Caki2 (cell line): ENCODE results near the gene UPK1B. TPM values are rescaled to one million over a fixed set of nuclear protein-coding genes. Genes with fewer than 3 reads are reported as not detected.

Source experiments
- DNase-seq: peaks from one replicate; pipeline ENCODE4 v3.0.0-alpha.2; 2015; ENCODE audit warnings: low read depth
- in situ Hi-C: cut with HindIII; loops from 2 replicates; pipeline ENCODE4 v1.10.0; 2016; ENCODE audit warnings: low sequenced_read_pairs, low pct_unique_long_range_greater_than_20kb, mixed read lengths
- total RNA-seq: library from RNA; depleted of rRNA; stranded (reverse); fragments of >200 nt; shearing (Covaris generic); gene quantifications from 2 replicates; pipeline ENCODE4 v1.2.3, GENCODE V29; 2014; ENCODE audit warnings: low replicate concordance

Gene UPK1B
- total RNA-seq, 1 experiment from 2014 or later, result 31.7 TPM

DNA sequence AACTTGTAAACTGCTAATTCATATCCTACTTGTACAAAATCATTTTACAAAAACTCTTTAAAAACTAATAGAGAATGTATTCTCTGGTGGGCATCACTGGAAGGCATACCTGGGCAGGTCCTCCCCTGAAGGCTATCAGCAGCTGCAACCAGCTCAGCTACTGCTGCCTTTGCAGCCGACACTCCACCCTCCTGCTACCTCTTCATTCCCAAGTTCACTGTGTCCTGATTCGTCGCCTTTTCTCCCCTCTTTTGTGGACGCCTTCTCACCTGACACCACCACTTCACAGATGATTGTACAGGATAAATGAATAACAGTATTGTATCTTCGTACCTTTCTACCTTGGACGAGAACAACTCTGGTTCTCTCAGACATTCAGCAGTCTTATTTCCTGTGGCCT lies 38.4 kb downstream of the UPK1B start:
- in situ Hi-C loops, result no loop called here
- peak; percentile 31 for DNase-seq

DNA sequence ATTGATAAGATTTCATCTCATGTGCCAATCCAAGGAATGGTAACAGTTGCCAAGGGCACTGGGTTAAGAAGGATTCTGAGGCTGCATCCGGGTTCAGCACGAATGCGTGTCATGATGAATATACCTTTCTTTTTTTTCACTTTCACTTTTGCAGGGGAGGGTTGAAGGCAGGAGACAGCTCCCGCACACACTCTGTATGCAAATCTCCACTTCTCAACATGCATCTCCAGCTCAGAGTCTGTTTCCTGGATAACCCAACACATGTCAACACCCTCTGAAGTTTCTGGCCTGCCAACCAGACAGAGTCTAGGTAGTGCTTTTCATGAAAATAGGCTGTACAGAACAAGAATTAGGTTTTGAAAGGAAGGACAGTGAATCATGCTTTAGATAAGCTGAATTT lies 45.7 kb downstream of the UPK1B start:
- in situ Hi-C loops, result no loop called here
- DNase-seq, result no peak

DNA sequence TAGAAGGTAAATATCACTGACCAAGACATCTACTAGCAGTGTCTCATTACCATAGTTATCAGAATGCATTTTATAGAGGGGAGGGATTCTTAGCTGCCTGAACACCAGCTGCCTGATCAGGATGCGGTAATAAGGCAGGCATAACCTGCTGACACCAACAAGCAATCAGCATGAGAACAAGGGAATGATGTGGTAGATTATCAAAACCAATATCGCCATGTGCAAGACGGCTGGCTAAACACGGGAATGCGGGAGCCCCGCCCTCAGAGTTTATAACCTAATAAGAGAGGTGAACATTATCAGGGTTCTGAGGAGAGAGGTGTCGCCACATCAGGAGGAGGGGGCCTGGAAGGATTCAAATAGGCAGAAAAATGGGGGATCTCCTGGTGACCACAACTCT lies 46.8 kb downstream of the UPK1B start:
- DNase-seq, result peak; percentile 50
- in situ Hi-C loops, result no loop called here

DNA sequence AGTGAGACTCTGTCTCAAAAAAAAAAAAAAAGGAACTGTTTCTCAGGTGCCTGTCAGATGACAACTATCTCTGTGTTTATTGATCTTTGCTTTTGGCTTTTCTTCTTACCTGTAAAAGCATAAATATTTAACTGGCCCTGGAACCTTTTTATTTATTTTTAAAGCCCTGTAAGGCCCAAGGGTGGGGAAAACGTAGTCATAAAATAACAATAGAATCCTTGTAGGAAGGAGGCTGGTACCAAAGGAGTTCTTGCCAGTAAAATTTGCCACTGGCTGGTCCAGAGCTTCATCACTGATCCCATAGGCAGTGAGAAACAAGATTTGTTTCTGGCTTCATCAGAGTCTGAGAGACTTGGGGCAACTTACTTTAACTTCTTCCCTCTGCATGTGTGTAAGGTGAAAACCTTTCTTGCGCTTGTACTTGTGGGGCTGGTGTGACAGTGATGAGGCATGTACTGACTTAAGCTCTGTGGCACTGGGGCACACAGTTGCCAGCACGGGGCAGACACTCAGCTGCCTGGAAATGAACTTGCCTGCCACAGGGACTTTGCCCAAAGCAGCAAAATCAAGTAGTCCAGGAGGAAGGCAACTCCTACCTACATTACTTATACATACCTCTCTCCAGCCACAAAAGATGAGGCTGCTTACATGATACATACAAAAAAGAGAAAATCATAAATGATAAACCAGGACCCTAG lies 47.7 kb downstream of the UPK1B start:
- in situ Hi-C loops, result no loop called here
- DNase-seq, result peak; percentile 53

DNA sequence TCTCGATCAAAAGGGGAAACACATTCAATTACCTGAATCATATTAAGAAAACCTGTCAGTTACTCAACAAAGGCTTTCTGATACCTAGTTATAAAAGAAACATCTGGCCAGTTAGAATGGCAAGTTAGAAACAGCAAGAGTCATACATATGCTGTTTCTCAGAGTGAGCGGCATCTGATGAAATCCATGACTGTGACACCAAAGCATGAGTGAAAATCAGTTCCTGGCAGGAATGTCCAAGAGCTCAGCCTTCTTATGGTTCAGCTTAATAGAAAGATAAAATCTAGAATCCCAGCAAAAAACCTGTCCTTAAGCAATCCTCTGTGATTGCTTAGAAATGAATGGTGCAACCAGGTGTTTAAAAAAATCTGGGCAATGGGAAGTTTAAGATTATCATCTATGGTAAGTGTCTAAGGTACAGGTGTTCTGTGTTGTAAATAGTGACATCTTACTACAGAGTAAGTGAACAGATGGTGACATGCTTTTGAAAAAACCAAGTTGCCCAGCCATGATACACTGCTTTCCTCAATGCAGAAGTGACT lies 48.5 kb downstream of the UPK1B start:
- in situ Hi-C loops, result no loop called here
- no peak for DNase-seq

DNA sequence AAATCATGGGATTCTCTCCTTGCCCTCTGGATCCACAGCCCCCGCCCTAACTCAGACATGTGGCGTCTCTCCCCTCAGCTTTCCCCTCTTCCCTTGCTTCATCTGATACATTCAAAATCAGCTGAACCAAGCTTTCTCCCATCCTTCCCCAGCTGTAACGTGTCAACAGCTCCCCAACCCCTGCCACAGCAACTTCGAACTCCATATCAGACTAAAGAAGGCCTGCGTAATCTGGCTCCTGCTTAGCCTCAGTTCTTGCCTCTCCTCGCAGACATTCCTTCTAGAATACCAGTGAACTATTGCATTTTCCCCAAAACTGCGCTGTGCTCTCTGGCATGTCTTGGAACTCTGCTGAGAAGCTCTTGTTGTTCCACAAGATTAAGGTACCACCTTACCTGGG lies 49.0 kb downstream of the UPK1B start:
- in situ Hi-C loops, result no loop called here
- DNase-seq, result no peak

DNA sequence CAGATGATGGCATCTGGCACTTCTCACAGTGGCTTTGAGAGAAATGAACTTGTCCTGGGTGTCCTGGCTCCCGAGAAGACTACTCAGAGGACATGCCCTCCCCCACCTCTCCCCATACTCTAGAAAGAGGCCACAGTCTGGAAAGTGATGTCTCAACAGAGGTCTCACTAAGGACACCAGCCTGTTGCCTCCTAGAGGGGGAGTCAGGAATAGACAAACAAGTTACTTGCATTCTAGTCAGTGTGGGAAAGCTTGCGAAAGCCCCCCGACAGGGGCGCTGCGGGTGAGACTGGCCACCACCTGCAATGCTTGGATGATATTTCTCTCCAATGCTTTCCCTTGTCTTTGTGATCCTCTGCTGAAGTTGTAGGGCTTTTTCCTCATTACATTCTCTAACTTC lies 50.1 kb downstream of the UPK1B start:
- in situ Hi-C loops, result no loop called here
- no peak for DNase-seq

DNA sequence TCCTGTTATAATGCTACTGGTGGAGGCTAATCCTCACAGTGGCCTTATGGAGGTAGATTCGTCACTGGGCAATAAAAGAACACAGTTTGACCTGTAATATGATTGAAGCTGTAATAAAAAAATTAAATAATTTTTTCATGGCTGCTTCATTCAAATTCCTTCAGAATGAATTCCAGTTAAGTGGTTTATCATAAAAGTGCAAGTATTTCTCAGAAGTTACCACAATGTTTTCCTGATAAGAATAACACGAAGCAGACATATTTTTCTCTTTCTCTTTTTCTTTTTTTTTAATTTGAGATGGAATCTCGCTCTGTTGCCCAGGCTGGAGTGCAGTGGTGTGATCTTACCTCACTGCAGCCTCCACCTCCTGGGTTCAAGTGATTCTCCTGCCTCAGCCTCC lies 51.7 kb downstream of the UPK1B start:
- DNase-seq, result no peak
- in situ Hi-C loops, result no loop called here

DNA sequence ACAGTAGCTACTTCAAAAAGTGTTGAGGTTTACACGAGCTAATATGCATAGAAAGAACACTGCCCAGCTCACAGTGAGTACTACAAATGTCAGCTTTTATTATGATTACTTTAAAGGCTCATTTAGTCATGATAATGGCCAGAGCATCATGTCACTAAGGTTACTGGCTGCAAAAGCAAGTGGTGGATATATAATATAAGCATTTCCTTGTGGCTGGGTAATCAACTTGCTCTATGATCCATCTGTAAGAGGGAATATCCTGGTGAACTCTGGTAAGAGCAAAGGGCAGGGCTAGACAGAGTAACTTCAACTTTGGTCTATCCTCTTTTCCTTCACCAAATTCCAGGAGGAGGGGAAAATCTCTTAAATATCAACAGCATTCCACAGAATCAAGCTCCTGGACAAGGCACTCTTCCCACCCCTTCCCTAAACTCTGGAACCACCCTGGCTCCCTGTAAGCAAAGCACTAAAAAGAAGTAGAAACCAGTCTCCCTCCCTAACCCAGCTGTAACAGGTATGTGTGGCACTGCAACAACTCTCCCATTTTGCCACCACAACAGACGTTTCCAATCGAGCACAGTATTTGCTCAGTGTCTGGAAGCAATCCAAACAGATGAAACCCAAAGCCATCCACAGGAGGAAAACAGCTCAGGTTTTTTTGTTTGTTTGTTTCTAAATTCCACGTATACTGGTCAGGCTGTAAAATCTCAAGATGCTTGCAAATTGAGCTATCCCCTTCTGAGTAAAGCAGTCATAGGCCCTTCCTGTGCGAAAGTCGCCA lies 53.9 kb downstream of the UPK1B start:
- in situ Hi-C loops, result no loop called here
- no peak for DNase-seq

DNA sequence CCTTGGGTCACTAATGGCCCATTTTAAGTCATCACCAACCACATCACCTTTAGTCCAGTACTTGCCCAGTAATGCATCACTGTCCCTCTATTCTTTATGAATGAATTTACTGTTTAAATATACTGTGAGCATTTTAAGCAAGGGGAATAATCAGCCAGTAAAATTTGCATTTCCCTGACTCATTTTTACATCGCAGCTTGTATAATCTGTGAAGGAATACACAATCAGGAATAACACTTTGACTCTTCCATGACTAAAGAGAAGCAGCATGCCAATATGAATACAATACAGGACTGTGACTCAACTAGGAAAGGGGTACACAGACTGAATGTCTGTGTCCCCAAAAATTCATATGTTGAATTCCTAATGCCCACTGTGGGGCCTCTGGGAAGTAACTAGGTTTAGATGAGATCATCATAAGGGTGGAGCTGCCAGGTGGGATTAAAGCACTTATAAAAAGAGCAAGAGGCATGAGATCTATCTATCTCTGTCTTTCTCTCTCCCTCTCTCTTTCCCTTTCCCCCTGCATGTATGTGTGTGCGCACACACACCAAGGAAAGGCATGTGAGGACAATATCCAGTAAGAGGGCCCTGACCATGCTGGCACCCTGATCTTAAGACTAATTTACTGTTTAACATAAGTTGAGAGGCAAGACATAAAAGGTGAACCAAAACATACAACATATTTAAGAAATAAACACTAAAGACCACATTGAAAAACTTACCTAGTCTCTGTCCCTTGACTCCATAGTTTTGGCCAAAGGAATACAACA lies 55.2 kb downstream of the UPK1B start:
- DNase-seq, result no peak
- in situ Hi-C loops, result no loop called here

DNA sequence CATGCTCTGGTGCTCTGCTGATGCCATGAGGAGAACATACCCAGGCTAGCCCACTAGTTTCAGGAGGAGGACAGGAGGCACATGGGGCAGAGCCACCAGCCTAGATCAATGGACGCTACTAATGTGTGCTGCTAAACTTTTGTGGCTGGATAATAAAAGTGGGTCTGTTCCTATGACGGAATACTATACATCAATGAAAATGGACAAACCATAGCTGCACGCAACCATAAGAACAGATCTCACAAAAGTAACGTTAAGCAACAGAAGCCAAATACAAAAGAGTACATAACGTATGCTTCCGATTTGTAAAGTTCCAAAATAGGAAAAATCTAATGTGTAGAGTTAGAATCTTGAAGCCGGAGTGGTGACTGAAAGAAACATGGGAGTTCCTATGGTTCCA lies 55.8 kb downstream of the UPK1B start:
- no peak for DNase-seq
- in situ Hi-C loops, result no loop called here

DNA sequence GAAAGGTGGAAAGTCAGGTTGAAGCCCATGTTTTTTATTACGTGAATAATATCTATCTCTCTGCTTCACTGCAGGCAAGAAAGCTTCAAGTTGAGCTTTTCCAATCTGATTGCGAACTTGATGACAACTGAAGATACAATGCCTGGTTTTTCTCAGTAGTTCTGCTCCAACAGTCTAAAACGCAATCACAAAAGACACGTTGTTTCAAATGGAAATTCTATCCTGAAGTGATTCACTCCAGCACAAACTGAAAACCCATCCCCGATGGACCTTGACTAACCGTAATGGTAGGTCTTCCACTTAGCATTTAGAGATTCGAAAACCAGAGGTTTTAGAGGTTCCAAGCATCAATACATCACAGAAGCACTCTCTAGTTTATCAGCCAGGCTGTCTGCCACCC lies 56.7 kb downstream of the UPK1B start:
- DNase-seq, result no peak
- in situ Hi-C loops, result no loop called here

DNA sequence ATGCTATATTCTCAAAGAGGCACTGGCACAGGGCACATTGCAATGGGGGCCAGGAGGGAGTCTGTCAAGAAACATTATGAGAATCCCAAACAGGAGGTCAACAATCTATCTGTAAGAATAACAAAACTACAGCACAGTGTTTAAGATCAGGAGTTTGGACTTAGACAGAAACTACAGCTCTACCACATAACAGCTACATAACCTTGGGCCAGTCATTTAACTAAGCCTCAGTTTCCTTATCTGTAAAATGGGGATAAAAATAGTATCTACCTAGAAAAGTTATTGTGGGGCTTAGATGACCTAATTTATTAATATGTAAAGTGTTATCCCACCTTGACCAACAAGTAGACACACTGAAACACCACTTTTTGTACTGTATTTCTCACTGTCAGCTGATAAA lies 57.3 kb downstream of the UPK1B start:
- in situ Hi-C loops, result no loop called here
- DNase-seq, result no peak

DNA sequence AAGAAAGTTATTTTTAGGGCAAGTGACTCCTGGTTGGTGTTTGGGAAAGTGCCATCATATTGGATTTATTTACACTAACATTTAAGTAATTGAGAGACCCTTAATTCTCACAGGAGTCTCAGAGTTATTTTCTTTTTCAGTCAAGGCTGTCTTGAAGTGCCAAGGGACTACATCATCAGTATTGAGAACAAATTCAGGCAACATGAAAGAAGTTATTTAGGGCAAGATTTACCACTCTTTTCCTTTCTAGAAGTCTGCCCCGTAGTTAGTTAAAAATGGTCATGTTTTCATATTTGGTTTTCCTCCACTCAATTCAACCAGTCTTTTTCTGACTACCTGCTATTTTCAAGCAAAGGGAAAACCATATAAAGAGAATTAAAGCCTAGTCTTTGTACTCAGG lies 61.2 kb downstream of the UPK1B start:
- DNase-seq, result no peak
- in situ Hi-C loops, result no loop called here

DNA sequence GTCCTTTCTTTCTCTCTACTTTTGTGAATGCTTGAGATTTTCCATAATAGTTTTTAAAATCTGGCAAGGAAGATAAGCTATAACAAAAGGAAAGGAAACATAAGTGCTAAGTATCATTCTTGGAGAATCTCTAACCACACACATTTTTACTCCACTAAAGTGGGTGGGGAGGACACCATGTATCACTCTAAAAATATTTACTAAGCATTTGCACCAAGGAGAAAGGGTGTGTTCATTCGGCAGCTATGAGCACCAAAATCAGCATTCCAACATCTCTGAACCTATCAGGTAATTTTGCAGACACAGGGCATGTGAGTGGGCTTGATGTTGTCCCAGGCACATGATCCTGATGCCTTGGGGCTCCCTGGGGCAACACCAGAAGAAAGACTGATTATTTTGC lies 61.8 kb downstream of the UPK1B start:
- in situ Hi-C loops, result no loop called here
- DNase-seq, result peak; percentile 25

DNA sequence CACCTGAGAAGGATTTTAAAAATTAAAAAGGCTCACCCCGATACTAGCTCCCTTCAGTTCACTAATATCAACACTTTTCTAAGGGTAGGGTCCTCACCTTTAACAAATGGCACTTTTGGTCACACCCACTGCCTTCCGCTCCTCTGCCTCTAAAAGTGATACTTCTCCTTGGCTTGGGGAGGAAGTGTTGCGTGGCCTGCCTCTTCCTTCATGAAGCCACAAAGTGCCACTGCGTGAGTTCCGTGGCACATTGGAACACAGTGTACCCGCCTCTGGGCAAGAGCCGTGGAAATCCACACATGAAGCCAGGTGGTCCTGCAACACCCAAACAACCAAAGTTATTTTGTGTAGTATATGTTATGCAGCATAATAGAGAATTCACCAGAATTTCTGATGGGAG lies 63.4 kb downstream of the UPK1B start:
- in situ Hi-C loops, result no loop called here
- no peak for DNase-seq

DNA sequence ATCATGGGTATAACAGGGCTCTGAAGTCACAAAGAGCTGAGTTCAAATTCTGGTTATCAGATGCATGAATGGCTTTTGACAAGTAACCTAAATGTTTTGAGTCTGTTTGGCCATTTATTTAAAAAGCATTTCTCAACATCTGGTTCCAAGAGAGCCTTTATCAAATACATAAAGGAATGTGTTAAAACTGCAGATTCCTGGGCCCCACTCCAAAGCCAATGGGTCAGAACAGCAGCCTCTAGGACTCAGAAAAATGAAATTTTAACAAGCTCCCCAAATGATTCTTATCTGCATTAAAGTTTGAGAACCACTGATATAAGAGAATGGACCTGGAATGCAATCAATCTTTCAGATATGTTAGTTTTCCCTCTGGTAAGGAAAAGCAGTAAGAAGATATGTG lies 63.9 kb downstream of the UPK1B start:
- no peak for DNase-seq
- in situ Hi-C loops, result no loop called here

DNA sequence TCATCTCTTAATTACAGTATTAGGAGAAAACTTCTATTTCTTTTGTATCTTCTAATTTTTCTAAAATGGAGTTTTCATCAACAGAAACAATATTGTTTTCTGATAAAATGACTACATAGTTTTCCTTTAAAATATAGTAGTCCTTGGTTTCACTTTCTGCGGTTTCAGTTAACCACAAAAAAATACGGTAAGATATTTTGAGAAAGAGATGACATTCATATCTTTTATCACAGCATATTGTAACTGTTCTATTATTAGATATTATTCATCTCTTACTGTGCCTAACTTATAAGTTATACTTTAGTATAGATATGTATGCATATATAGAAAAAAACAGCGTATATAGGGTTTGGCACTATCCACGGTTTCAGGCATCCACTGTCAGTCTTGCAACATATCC lies 65.0 kb downstream of the UPK1B start:
- in situ Hi-C loops, result no loop called here
- no peak for DNase-seq

DNA sequence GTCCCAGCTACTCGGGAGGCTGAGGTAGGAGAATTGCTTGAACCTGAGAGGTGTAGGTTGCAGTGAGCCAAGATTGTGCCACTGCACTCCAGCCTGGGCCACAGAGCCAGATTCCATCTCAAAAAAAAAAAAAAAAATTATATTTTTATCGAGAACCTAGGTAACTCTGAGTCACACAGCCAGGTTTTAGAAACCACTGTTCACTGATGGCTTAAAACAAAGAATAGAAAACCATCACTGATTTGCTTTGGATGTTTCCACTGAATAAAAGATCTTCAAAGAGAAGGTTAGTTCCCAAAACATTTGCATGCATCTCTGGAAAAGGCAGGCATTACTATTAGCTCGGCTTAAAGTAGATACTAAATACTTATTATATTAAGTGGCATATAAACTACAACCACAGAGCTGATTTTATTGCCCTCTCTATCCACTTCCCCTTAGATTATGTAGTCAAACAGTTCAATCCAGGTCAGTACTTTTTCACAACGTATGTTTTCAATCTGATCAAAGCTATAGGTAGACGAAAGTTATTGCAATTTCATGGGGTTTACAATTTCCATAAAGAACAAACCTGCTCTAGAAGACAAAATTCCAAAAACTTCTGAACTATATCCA lies 65.9 kb downstream of the UPK1B start:
- in situ Hi-C loops, result no loop called here
- no peak for DNase-seq
